HepG2 (cell line): Measurements from ENCODE around the gene ALDH1A2. TPM values are rescaled to one million over a fixed set of nuclear protein-coding genes. Genes with fewer than 3 reads are reported as not detected.

ENCODE experiments used
- GABPA ChIP-seq, 2 experiments: IDR thresholded peaks; 2 replicates each; pipeline ENCODE4 v1.6.1; 2011 to 2016; ENCODE audit warnings: low read depth in 2 of 2, low read length in 1 of 2, missing biosample characterization in 1 of 2, missing genetic modification characterization in 1 of 2
- JDP2 ChIP-seq: sonication (generic); formaldehyde crosslinking; IDR thresholded peaks from 2 replicates; pipeline ENCODE4 v1.8.1; 2022; ENCODE audit warnings: missing genetic modification reagents, borderline replicate concordance
- MIER3 ChIP-seq: IDR thresholded peaks from 2 replicates; pipeline ENCODE4 v1.6.1; 2016; ENCODE audit warnings: missing compliant biosample characterization, borderline replicate concordance
- SMAD9 ChIP-seq: sonication (generic); formaldehyde crosslinking; IDR thresholded peaks from 2 replicates; pipeline ENCODE4 v1.5.1; 2020; ENCODE audit warnings: mild to moderate bottlenecking, missing genetic modification reagents
- SRSF9 ChIP-seq: fragments of 200-400 bp; formaldehyde crosslinking; IDR thresholded peaks from 2 replicates; pipeline ENCODE4 v1.6.1; 2018; ENCODE audit warnings: borderline replicate concordance, mild to moderate bottlenecking, low read depth, low read length; ENCODE audit not compliant: insufficient read depth, poor library complexity, severe bottlenecking
- polyA plus RNA-seq, 8 experiments: library from polyadenylated mRNA; depleted of rRNA in 3 of 8; stranded (reverse) in 7 of 8; unstranded in 1 of 8; fragments of >200 nt; fragmentation: Illumina TruSeq in 4 of 8; extraction: Trizol in 4 of 8; gene quantifications; 2 replicates each; pipeline versions ENCODE4 v1.2.1 to v1.2.3, GENCODE V29; 2011 to 2016; ENCODE audit warnings: low read depth in 4 of 8, missing spikeins in 1 of 8, mixed read lengths in 1 of 8; ENCODE audit not compliant: insufficient read depth in 1 of 8
- total RNA-seq, 5 experiments: library from RNA; depleted of rRNA; stranded (reverse); fragments of >200 nt; fragmentation: Illumina TruSeq; extraction: Trizol; gene quantifications; 2 replicates each; pipeline ENCODE4 v1.2.3, GENCODE V29; 2016; ENCODE audit warnings: low read depth in 1 of 5
- TF ChIP-seq, protein P1 (sequence below), 2 experiments: fragments of 450-650 bp in 1 of 2; sonication (generic) in 1 of 2; formaldehyde crosslinking in 1 of 2; IDR thresholded peaks; 2 replicates each; pipeline versions ENCODE4 v1.6.1 to v1.8.0; 2016 to 2022; ENCODE audit warnings: antibody characterized with exemption in 1 of 2, mild to moderate bottlenecking in 1 of 2, missing genetic modification reagents in 1 of 2

ALDH1A2 gene
- total and polyA plus RNA-seq, 2 of the 13 experiments (the other 11 are each of a cell fraction or from before 2014, with no cell fraction given): 0.64 to 0.90 TPM

GRCh38 chr15:57917998-57918397, 147.5 kb downstream of the ALDH1A2 start (continued):
- TF ChIP-seq, protein P1, sequence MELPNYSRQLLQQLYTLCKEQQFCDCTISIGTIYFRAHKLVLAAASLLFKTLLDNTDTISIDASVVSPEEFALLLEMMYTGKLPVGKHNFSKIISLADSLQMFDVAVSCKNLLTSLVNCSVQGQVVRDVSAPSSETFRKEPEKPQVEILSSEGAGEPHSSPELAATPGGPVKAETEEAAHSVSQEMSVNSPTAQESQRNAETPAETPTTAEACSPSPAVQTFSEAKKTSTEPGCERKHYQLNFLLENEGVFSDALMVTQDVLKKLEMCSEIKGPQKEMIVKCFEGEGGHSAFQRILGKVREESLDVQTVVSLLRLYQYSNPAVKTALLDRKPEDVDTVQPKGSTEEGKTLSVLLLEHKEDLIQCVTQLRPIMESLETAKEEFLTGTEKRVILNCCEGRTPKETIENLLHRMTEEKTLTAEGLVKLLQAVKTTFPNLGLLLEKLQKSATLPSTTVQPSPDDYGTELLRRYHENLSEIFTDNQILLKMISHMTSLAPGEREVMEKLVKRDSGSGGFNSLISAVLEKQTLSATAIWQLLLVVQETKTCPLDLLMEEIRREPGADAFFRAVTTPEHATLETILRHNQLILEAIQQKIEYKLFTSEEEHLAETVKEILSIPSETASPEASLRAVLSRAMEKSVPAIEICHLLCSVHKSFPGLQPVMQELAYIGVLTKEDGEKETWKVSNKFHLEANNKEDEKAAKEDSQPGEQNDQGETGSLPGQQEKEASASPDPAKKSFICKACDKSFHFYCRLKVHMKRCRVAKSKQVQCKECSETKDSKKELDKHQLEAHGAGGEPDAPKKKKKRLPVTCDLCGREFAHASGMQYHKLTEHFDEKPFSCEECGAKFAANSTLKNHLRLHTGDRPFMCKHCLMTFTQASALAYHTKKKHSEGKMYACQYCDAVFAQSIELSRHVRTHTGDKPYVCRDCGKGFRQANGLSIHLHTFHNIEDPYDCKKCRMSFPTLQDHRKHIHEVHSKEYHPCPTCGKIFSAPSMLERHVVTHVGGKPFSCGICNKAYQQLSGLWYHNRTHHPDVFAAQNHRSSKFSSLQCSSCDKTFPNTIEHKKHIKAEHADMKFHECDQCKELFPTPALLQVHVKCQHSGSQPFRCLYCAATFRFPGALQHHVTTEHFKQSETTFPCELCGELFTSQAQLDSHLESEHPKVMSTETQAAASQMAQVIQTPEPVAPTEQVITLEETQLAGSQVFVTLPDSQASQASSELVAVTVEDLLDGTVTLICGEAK (IDR thresholded peaks at IDR 0.05): no peak
- TF ChIP-seq, protein P1 (CRISPR knock-in tag; IDR thresholded peaks at IDR 0.05): no peak
- no peak for TF ChIP-seq SRSF9
- TF ChIP-seq MIER3 (CRISPR knock-in tag): no peak
- TF ChIP-seq GABPA (IDR thresholded peaks at IDR 0.05; ENCODE audit: low read depth, low read length): no peak
- TF ChIP-seq GABPA (CRISPR knock-in tag; IDR thresholded peaks at IDR 0.05; ENCODE audit: low read depth): no peak
- TF ChIP-seq SMAD9 (CRISPR knock-in tag): no peak
- TF ChIP-seq JDP2 (CRISPR knock-in tag): no peak
